ENCODE data around the gene STIP1.

STIP1 gene

DNA sequence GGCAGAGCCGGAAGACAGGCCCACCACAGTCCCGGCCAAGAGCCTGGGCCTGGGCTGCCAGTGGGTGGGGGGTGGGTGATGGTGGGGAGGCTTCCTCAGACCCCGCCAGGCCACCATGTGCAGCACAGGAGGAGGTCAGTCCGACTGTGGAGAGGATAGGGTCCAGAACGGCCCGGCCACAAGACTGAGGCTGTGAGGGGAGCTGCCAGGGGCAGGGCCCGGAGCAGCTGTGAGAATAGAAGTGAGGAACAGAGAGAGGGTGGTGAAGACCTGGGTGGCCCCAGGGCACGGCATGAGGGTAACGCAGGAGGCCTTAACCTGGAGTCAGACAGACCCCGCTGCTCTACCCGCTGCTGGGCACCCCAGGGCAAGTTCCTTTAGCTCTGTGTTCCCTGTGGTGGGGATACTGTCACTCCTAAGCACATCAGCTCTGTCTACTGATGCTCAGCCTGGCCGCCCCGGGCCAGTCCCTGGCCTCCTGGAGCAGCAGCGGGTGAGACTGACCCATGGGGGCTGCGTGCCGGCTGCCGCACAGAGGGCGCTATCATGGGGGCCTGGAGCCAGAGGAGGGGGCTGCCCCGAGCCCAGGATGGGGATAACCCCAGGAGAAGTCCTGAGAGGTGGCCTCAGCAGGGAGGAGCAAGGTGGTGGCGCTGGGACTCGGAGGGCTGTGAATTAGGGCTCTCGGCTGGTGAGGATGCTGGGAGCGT lies 22.3 kb downstream of the STIP1 start:
- Histone ChIP-seq H3K9ac (ENCODE audit: low read length) (no peak overlapping the region), H3K4me3 (ENCODE audit: low read length) (peak overlapping the region; percentile 72), H3K36me3 (ENCODE audit: control insufficient read depth, insufficient read depth, low read length) (peaks cover 13% of the 10 kb centered on the region)

DNA sequence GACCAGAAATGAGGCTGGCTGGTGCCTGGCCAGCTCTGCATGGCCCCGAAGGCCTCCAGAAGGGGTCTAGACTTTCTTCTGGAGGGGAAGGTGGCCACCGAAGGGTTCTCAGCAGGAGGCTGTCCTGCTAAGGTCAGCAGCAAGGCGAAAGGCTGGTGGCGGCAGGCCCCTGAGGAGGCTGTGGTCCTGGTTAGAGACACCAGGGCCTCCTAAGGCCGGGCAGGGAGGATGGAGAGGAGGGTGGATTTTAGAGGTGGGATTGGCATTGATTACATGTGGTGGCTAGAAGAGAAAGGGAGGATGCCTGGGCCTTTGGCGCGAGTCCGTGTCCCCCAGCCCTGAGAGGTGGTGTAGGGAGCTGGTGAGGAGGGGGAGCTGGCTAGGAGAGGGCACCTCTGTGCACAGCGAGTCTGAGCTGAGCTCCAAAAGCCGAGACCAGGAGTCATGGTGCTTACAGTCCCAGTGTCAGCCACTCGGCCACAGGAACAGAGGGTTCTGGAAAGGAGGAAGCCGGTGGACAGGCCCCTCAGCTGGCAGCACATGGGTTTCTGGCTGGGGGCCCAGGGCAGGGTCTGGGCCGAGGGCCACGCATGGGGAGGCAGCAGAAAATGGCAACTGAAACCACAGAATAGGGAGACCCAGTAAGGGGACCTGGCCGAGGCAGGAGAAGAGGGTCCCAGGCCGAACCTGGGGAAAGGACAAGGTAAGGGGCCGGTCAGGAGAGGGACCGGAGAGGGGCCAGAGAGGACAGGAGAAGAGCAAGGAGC lies 23.0 kb downstream of the STIP1 start:
- Histone ChIP-seq H3K9ac (ENCODE audit: low read length) (no peak overlapping the region), H3K4me3 (ENCODE audit: low read length) (no peak overlapping the region), H3K27me3 (ENCODE audit: control insufficient read depth, insufficient read depth, low read length) (no peaks in the 10 kb centered on the region), H3K36me3 (ENCODE audit: control insufficient read depth, insufficient read depth, low read length) (peaks cover 5% of the 10 kb centered on the region), H3K27ac (ENCODE audit: low read depth, low read length) (no peak overlapping the region), H3K4me1 (ENCODE audit: control insufficient read depth, insufficient read depth, low read length) (peaks cover 3% of the 10 kb centered on the region)

More for the DNA sequence above, 22.3 kb downstream of the STIP1 start:
- H3K4me1 ChIP-seq (ENCODE audit: control insufficient read depth, insufficient read depth, low read length): peaks cover 3% of the 10 kb centered on the region
- peak overlapping the region; percentile 79 for H3K27ac ChIP-seq (ENCODE audit: low read depth, low read length)
- H3K27me3 ChIP-seq (ENCODE audit: control insufficient read depth, insufficient read depth, low read length): no peaks in the 10 kb centered on the region

DNA sequence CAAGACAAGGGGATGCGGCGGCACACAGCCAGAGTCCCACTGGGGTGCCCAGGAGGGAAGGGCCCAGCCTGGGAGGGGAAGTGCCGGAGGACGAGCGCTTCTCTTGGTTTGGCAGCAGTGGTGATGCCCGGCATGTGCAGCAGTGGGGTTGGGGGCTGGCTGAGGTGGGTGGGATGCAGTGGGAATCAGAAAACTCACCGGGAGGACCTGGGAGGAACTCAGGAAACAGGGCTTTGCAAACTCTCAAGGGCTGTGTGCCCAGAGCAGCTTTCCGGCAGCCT lies 23.5 kb downstream of the STIP1 start:
- Histone ChIP-seq H3K9ac (ENCODE audit: low read length) (no peak overlapping the region), H3K4me1 (ENCODE audit: control insufficient read depth, insufficient read depth, low read length) (no peaks in the 10 kb centered on the region), H3K36me3 (ENCODE audit: control insufficient read depth, insufficient read depth, low read length) (peaks cover 2% of the 10 kb centered on the region), H3K4me3 (ENCODE audit: low read length) (no peak overlapping the region), H3K27me3 (ENCODE audit: control insufficient read depth, insufficient read depth, low read length) (no peaks in the 10 kb centered on the region), H3K27ac (ENCODE audit: low read depth, low read length) (no peak overlapping the region)

GRCh38 chr11:64210301-64211020 lies 24.5 kb downstream of the STIP1 start:
- no peak overlapping the region for H3K4me3 ChIP-seq (ENCODE audit: low read length)
- peaks cover 2% of the 10 kb centered on the region for H3K36me3 ChIP-seq (ENCODE audit: control insufficient read depth, insufficient read depth, low read length)
- no peaks in the 10 kb centered on the region for H3K4me1 ChIP-seq (ENCODE audit: control insufficient read depth, insufficient read depth, low read length)
- H3K9ac ChIP-seq (ENCODE audit: low read length): no peak overlapping the region
- no peaks in the 10 kb centered on the region for H3K27me3 ChIP-seq (ENCODE audit: control insufficient read depth, insufficient read depth, low read length)
- no peak overlapping the region for H3K27ac ChIP-seq (ENCODE audit: low read depth, low read length)

- no peak overlapping the region for H3K27ac ChIP-seq (ENCODE audit: low read depth, low read length)
- H3K27me3 ChIP-seq (ENCODE audit: control insufficient read depth, insufficient read depth, low read length): no peaks in the 10 kb centered on the region
- no peaks in the 10 kb centered on the region for H3K4me1 ChIP-seq (ENCODE audit: control insufficient read depth, insufficient read depth, low read length)
- peaks cover 2% of the 10 kb centered on the region for H3K36me3 ChIP-seq (ENCODE audit: control insufficient read depth, insufficient read depth, low read length)
- H3K4me3 ChIP-seq (ENCODE audit: low read length): no peak overlapping the region
- no peak overlapping the region for H3K9ac ChIP-seq (ENCODE audit: low read length)
Observed at GRCh38 chr11:64211181-64211872, 25.4 kb downstream of the STIP1 start.

DNA sequence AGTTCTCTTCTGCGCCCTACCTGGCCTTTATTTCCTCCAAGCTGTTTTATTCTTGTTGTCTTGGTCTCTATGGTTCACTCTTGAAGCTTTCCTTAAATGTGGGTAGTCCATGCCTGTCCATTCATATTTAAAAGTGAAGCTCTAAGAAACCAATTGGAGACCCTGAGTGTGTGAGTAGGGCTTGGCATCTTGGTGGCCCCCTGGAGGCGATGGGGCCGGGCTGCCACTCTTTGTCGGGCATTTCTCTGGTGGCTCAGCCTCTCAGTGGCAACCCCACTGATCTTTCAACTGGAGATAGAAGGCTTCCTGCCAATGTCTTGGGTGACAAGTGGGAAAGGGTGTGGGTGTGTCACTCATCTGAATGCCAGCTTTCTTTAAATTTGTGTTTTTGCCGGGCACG lies 30.9 kb downstream of the STIP1 start:
- no peak overlapping the region for H3K4me3 ChIP-seq (ENCODE audit: low read length)
- H3K36me3 ChIP-seq (ENCODE audit: control insufficient read depth, insufficient read depth, low read length): peaks cover 4% of the 10 kb centered on the region
- no peak overlapping the region for H3K9ac ChIP-seq (ENCODE audit: low read length)
- no peak overlapping the region for H3K27ac ChIP-seq (ENCODE audit: low read depth, low read length)
- H3K27me3 ChIP-seq (ENCODE audit: control insufficient read depth, insufficient read depth, low read length): no peaks in the 10 kb centered on the region
- H3K4me1 ChIP-seq (ENCODE audit: control insufficient read depth, insufficient read depth, low read length): no peaks in the 10 kb centered on the region

DNA sequence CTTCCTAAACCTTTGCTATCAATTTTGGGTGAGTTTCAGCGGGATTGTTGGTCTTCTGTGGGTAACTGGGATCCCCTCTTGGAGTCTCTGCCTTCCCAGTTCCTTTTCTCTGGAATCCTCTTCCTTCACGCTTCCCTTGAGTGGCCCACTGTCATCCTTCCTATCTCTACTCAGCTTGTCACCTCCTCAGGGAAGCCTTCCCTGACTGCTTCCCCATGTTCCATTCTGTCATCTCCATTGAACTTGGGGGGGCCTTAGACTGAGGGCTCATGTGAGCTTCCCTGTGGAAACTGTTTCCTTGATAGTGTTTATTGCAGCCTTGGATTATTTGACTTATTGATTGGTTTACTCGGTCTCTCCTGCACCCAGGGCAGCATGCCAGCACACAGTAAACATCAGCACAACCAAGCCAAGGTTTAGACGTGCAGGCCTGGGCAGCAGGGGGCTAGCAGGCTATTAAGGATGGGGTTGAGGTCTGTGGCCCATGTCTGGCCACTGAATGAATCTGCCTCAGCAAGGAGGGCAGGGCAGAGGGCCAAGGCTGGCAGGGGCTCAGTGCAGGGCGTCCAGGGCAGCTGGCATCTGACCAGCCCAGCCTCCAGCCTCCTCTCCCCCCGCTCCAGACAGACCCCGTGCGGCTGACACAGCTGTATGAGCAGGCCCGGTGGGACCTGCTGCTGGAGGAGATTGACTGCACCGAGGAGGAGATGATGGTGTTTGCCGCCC lies 32.8 kb downstream of the STIP1 start:
- Histone ChIP-seq H3K27me3 (ENCODE audit: control insufficient read depth, insufficient read depth, low read length) (no peaks in the 10 kb centered on the region), H3K4me1 (ENCODE audit: control insufficient read depth, insufficient read depth, low read length) (no peaks in the 10 kb centered on the region), H3K36me3 (ENCODE audit: control insufficient read depth, insufficient read depth, low read length) (peaks cover 4% of the 10 kb centered on the region), H3K4me3 (ENCODE audit: low read length) (no peak overlapping the region), H3K27ac (ENCODE audit: low read depth, low read length) (no peak overlapping the region), H3K9ac (ENCODE audit: low read length) (no peak overlapping the region)

DNA sequence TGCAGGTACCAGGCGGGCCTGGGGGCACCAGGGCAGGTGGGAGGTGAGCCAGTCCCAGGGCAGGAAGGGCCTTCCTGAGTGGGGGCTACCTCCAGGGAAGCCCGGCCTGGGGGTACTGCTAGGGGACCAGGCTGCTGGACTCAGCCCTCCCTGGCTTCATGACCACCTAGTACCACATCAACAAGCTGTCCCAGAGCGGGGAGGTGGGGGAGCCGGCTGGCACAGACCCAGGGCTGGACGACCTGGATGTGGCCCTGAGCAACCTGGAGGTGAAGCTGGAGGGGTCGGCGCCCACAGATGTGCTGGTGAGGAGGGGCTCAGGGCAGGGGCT lies 33.3 kb downstream of the STIP1 start:
- Histone ChIP-seq H3K4me3 (ENCODE audit: low read length) (no peak overlapping the region), H3K27me3 (ENCODE audit: control insufficient read depth, insufficient read depth, low read length) (no peaks in the 10 kb centered on the region), H3K27ac (ENCODE audit: low read depth, low read length) (no peak overlapping the region), H3K36me3 (ENCODE audit: control insufficient read depth, insufficient read depth, low read length) (peaks cover 4% of the 10 kb centered on the region), H3K9ac (ENCODE audit: low read length) (no peak overlapping the region), H3K4me1 (ENCODE audit: control insufficient read depth, insufficient read depth, low read length) (no peaks in the 10 kb centered on the region)

GRCh38 chr11:64219755-64220154 lies 33.8 kb downstream of the STIP1 start:
- H3K27me3 ChIP-seq (ENCODE audit: control insufficient read depth, insufficient read depth, low read length): no peaks in the 10 kb centered on the region
- no peak overlapping the region for H3K27ac ChIP-seq (ENCODE audit: low read depth, low read length)
- H3K36me3 ChIP-seq (ENCODE audit: control insufficient read depth, insufficient read depth, low read length): peaks cover 4% of the 10 kb centered on the region
- no peak overlapping the region for H3K4me3 ChIP-seq (ENCODE audit: low read length)
- no peak overlapping the region for H3K9ac ChIP-seq (ENCODE audit: low read length)
- H3K4me1 ChIP-seq (ENCODE audit: control insufficient read depth, insufficient read depth, low read length): no peaks in the 10 kb centered on the region

DNA sequence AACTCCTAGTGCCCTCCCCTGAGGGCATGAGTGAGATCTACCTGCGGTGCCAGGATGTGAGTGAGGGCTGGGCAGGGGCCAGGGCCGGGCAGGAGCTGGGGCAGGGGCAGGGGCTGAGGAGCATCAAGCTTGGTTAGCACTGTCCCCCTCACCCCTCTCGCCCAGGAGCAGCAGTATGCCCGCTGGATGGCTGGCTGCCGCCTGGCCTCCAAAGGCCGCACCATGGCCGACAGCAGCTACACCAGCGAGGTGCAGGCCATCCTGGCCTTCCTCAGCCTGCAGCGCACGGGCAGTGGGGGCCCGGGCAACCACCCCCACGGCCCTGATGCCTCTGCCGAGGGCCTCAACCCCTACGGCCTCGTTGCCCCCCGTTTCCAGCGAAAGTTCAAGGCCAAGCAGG lies 34.3 kb downstream of the STIP1 start:
- Histone ChIP-seq H3K9ac (ENCODE audit: low read length) (no peak overlapping the region), H3K27ac (ENCODE audit: low read depth, low read length) (no peak overlapping the region), H3K4me1 (ENCODE audit: control insufficient read depth, insufficient read depth, low read length) (no peaks in the 10 kb centered on the region), H3K36me3 (ENCODE audit: control insufficient read depth, insufficient read depth, low read length) (peaks cover 4% of the 10 kb centered on the region), H3K27me3 (ENCODE audit: control insufficient read depth, insufficient read depth, low read length) (no peaks in the 10 kb centered on the region), H3K4me3 (ENCODE audit: low read length) (no peak overlapping the region)

GRCh38 chr11:64220798-64221197 lies 34.8 kb downstream of the STIP1 start:
- H3K4me3 ChIP-seq (ENCODE audit: low read length): no peak overlapping the region
- H3K27me3 ChIP-seq (ENCODE audit: control insufficient read depth, insufficient read depth, low read length): no peaks in the 10 kb centered on the region
- no peak overlapping the region for H3K27ac ChIP-seq (ENCODE audit: low read depth, low read length)
- peaks cover 4% of the 10 kb centered on the region for H3K36me3 ChIP-seq (ENCODE audit: control insufficient read depth, insufficient read depth, low read length)
- H3K4me1 ChIP-seq (ENCODE audit: control insufficient read depth, insufficient read depth, low read length): no peaks in the 10 kb centered on the region
- no peak overlapping the region for H3K9ac ChIP-seq (ENCODE audit: low read length)

DNA sequence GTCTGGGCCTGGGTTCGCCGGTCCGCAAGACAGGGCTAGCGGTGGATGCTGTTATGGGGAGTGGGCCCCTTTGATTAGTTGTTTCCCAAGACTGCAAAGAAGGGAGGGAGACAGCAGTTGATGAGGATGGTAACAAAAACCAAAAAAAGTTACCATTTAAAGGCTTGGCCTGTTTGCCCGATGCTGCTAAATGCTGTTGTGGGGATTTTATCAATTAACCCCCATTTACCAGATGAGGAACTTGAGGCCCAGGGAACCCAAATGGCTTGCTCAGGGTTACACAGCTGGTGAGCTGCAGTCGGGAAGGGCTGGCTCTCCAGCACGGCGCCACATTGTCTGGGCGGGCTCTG lies 36.7 kb downstream of the STIP1 start:
- H3K4me3 ChIP-seq (ENCODE audit: low read length): no peak overlapping the region
- no peak overlapping the region for H3K9ac ChIP-seq (ENCODE audit: low read length)
- peaks cover 9% of the 10 kb centered on the region for H3K4me1 ChIP-seq (ENCODE audit: control insufficient read depth, insufficient read depth, low read length)
- H3K27me3 ChIP-seq (ENCODE audit: control insufficient read depth, insufficient read depth, low read length): no peaks in the 10 kb centered on the region
- no peak overlapping the region for H3K27ac ChIP-seq (ENCODE audit: low read depth, low read length)
- H3K36me3 ChIP-seq (ENCODE audit: control insufficient read depth, insufficient read depth, low read length): peaks cover 4% of the 10 kb centered on the region
